ENCODE results near the gene TUBB3. TPM values are rescaled to one million over a fixed set of nuclear protein-coding genes. Genes with fewer than 3 reads are reported as not detected.

The TUBB3 gene
- total RNA-seq, 1 experiment from 2014 or later: 173 TPM

DNA sequence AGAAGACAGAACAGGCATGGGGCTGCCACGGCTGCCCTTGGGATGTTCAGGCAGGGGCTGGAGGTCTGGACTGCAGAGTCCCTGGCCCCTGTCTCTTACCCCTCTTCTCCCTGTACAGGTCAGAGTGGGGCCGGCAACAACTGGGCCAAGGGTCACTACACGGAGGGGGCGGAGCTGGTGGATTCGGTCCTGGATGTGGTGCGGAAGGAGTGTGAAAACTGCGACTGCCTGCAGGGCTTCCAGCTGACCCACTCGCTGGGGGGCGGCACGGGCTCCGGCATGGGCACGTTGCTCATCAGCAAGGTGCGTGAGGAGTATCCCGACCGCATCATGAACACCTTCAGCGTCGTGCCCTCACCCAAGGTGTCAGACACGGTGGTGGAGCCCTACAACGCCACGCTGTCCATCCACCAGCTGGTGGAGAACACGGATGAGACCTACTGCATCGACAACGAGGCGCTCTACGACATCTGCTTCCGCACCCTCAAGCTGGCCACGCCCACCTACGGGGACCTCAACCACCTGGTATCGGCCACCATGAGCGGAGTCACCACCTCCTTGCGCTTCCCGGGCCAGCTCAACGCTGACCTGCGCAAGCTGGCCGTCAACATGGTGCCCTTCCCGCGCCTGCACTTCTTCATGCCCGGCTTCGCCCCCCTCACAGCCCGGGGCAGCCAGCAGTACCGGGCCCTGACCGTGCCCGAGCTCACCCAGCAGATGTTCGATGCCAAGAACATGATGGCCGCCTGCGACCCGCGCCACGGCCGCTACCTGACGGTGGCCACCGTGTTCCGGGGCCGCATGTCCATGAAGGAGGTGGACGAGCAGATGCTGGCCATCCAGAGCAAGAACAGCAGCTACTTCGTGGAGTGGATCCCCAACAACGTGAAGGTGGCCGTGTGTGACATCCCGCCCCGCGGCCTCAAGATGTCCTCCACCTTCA lies 11.7 kb downstream of the TUBB3 start:
- intact Hi-C loops (cut with micrococcal nuclease): no loop called here
- no peak for DNase-seq (ENCODE audit: low read depth, low spot score)
- peaks cover 17% of the 10 kb centered on the region; the same call in 1 of the 2 replicates for H3K79me2 ChIP-seq (ENCODE audit: insufficient read depth, low read length)
- no peaks in the 10 kb centered on the region for H3K27me3 ChIP-seq (ENCODE audit: insufficient read depth, low read length)
- no peak overlapping the region for H3K4me2 ChIP-seq (ENCODE audit: low read length)
- no peak overlapping the region for H2AFZ ChIP-seq (ENCODE audit: low read depth, low read length, poor library complexity, severe bottlenecking)
- TF ChIP-seq POLR2AphosphoS5 (IDR thresholded peaks at IDR 0.05; ENCODE audit: low read depth, low read length) (no peak), ZFX (IDR thresholded peaks at IDR 0.05) (no peak), EZH2 (IDR thresholded peaks at IDR 0.05) (no peak), POLR2A (IDR thresholded peaks at IDR 0.05; ENCODE audit: borderline replicate concordance, extremely low read depth, insufficient read depth, insufficient read length) (no peak), ZNF274 (IDR thresholded peaks at IDR 0.05; ENCODE audit: low read depth, low read length) (no peak), JUND (IDR thresholded peaks at IDR 0.05) (no peak), CEBPB (IDR thresholded peaks at IDR 0.05; ENCODE audit: low read depth) (no peak), FOSL1 (IDR thresholded peaks at IDR 0.05; ENCODE audit: low read depth) (no peak), YY1 (IDR thresholded peaks at IDR 0.05; ENCODE audit: extremely low read depth, insufficient replicate concordance, low read depth, low read length) (no peak), SP1 (IDR thresholded peaks at IDR 0.05; ENCODE audit: low read depth) (no peak), SRF (IDR thresholded peaks at IDR 0.05; ENCODE audit: low read depth) (no peak), ELF1 (IDR thresholded peaks at IDR 0.05; ENCODE audit: borderline replicate concordance, low read depth) (no peak), TCF7L2 (IDR thresholded peaks at IDR 0.05; ENCODE audit: borderline replicate concordance, extremely low read depth, insufficient read depth, insufficient read length) (no peak), RAD21 (IDR thresholded peaks at IDR 0.05; ENCODE audit: low read depth) (no peak)
- TF ChIP-seq, protein P1, sequence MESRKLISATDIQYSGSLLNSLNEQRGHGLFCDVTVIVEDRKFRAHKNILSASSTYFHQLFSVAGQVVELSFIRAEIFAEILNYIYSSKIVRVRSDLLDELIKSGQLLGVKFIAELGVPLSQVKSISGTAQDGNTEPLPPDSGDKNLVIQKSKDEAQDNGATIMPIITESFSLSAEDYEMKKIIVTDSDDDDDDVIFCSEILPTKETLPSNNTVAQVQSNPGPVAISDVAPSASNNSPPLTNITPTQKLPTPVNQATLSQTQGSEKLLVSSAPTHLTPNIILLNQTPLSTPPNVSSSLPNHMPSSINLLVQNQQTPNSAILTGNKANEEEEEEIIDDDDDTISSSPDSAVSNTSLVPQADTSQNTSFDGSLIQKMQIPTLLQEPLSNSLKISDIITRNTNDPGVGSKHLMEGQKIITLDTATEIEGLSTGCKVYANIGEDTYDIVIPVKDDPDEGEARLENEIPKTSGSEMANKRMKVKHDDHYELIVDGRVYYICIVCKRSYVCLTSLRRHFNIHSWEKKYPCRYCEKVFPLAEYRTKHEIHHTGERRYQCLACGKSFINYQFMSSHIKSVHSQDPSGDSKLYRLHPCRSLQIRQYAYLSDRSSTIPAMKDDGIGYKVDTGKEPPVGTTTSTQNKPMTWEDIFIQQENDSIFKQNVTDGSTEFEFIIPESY (IDR thresholded peaks at IDR 0.05; ENCODE audit: extremely low read depth, insufficient replicate concordance, low read length): no peak
- TF ChIP-seq, protein P2, sequence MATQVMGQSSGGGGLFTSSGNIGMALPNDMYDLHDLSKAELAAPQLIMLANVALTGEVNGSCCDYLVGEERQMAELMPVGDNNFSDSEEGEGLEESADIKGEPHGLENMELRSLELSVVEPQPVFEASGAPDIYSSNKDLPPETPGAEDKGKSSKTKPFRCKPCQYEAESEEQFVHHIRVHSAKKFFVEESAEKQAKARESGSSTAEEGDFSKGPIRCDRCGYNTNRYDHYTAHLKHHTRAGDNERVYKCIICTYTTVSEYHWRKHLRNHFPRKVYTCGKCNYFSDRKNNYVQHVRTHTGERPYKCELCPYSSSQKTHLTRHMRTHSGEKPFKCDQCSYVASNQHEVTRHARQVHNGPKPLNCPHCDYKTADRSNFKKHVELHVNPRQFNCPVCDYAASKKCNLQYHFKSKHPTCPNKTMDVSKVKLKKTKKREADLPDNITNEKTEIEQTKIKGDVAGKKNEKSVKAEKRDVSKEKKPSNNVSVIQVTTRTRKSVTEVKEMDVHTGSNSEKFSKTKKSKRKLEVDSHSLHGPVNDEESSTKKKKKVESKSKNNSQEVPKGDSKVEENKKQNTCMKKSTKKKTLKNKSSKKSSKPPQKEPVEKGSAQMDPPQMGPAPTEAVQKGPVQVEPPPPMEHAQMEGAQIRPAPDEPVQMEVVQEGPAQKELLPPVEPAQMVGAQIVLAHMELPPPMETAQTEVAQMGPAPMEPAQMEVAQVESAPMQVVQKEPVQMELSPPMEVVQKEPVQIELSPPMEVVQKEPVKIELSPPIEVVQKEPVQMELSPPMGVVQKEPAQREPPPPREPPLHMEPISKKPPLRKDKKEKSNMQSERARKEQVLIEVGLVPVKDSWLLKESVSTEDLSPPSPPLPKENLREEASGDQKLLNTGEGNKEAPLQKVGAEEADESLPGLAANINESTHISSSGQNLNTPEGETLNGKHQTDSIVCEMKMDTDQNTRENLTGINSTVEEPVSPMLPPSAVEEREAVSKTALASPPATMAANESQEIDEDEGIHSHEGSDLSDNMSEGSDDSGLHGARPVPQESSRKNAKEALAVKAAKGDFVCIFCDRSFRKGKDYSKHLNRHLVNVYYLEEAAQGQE (IDR thresholded peaks at IDR 0.05; ENCODE audit: low read depth): no peak
- TF ChIP-seq, protein P3, sequence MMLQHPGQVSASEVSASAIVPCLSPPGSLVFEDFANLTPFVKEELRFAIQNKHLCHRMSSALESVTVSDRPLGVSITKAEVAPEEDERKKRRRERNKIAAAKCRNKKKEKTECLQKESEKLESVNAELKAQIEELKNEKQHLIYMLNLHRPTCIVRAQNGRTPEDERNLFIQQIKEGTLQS (IDR thresholded peaks at IDR 0.05): no peak
- no peaks in the 10 kb centered on the region for H3K9me2 ChIP-seq (ENCODE audit: insufficient read depth)
- peaks cover 0 to 5% of the 10 kb centered on the region in 2 experiments; a peak in 1 of 4 replicates for H3K9me3 ChIP-seq (ENCODE audit: control insufficient read depth in 1 of 2, insufficient read depth in 1 of 2, low read depth in 1 of 2, low read length in 2 of 2)
- peaks cover 41 to 48% of the 10 kb centered on the region in 2 experiments for H3K36me3 ChIP-seq (ENCODE audit: control insufficient read depth in 1 of 2, insufficient read depth in 2 of 2, low read length in 2 of 2)
- no peak for ATAC-seq
- H3K27ac ChIP-seq (ENCODE audit: low read depth, low read length): no peak overlapping the region
- H4K20me1 ChIP-seq (ENCODE audit: insufficient read depth): no peaks in the 10 kb centered on the region
- RAD21 ChIA-PET (ENCODE audit: low non-redundant PET in 1 of 2, low total read pairs in 2 of 2, uncharacterized antibody in 2 of 2, unreplicated experiment in 2 of 2): no interaction called here
- POLR2A ChIA-PET: interaction anchor here (4.4 kb wide), 1 partner anchor 12 kb away, joined by 20 read pairs; the partner anchor contains the start of gene TUBB3
- peaks cover 0 to 7% of the 10 kb centered on the region in 2 experiments; a peak in 1 of 4 replicates for H3K4me1 ChIP-seq (ENCODE audit: control insufficient read depth in 1 of 2, insufficient read depth in 2 of 2, low read length in 2 of 2)
- H3K9ac ChIP-seq (ENCODE audit: low read length): no peak overlapping the region
- CTCF ChIA-PET: no interaction called here
- no TSS peak for BruUV-seq (replicated peaks)
- H3K4me3 ChIP-seq (replicated peaks in 1 of 2; ENCODE audit: low read depth in 1 of 2, low read length in 2 of 2): no peak overlapping the region

Data from HCT116 (cell line).